H1 (cell line): ENCODE measurements around the gene LAMTOR3. TPM values are rescaled to one million over a fixed set of nuclear protein-coding genes. Genes with fewer than 3 reads are reported as not detected.

Source experiments
- CTCF ChIA-PET: fragments of 300-600 bp; sonication (Branson Sonifier 250); formaldehyde crosslinking; loops from one replicate; lab custom pipeline; 2021; ENCODE audit not compliant: partially characterized antibody; lab: Charles Lee
- POLR2A ChIA-PET: fragments of 300-600 bp; sonication (Branson Sonifier 250); formaldehyde crosslinking; loops from one replicate; lab custom pipeline; 2021; ENCODE audit warnings: inconsistent platforms; ENCODE audit not compliant: partially characterized antibody; lab: Charles Lee
- DNase-seq, 2 experiments: peaks; one replicate each; pipeline versions ENCODE4 v3.0.0 to v3.0.0-alpha.2; 2010 to 2022; ENCODE audit warnings: low spot score in 2 of 2, low read depth in 1 of 2, mixed read lengths in 1 of 2
- FAIRE-seq: peaks from 2 replicates; lab custom pipeline; 2011; peaks lifted over from hg19 to GRCh38; lab: Jason Lieb, UNC
- H2AFZ ChIP-seq: 2 replicates; pipeline ENCODE4 v1.8.1; 2012; ENCODE audit warnings: low read length, inconsistent platforms
- H2AK5ac ChIP-seq: 2 replicates; pipeline ENCODE4 v1.6.1; 2013; ENCODE audit warnings: low read depth, low read length
- H2BK120ac ChIP-seq: replicated peaks from 2 replicates; pipeline ENCODE3; 2013; ENCODE audit warnings: low read depth, low read length, inconsistent platforms
- H2BK12ac ChIP-seq: 2 replicates; pipeline ENCODE4 v1.6.1; 2013; ENCODE audit warnings: low read depth, low read length
- H2BK15ac ChIP-seq: 2 replicates; pipeline ENCODE4 v1.6.1; 2013; ENCODE audit warnings: low read length
- H2BK20ac ChIP-seq: 2 replicates; pipeline ENCODE4 v1.6.1; 2013; ENCODE audit warnings: low read length
- H2BK5ac ChIP-seq: 2 replicates; pipeline ENCODE4 v1.6.1; 2013; ENCODE audit warnings: low read depth, low read length
- H3K14ac ChIP-seq: 2 replicates; pipeline ENCODE4 v1.6.1; 2013; ENCODE audit warnings: inconsistent platforms; ENCODE audit not compliant: insufficient read length
- H3K18ac ChIP-seq: 2 replicates; pipeline ENCODE4 v1.6.1; 2013; ENCODE audit warnings: low read length; ENCODE audit errors: extremely low read depth
- H3K23ac ChIP-seq: 2 replicates; pipeline ENCODE4 v1.6.1; 2013; ENCODE audit warnings: inconsistent platforms; ENCODE audit not compliant: insufficient read length
- H3K23me2 ChIP-seq: 2 replicates; pipeline ENCODE4 v1.6.1; 2013; ENCODE audit warnings: low read depth, low read length
- H3K27ac ChIP-seq: 2 replicates; pipeline ENCODE4 v1.6.1; 2011; ENCODE audit warnings: low read depth, low read length, inconsistent platforms
- H3K27me3 ChIP-seq, 4 experiments: replicated peaks in 1 of 4; 1 replicate in 1 of 4; 2 replicates in 3 of 4; pipeline versions ENCODE4 v1.6.1 to v1.8.1; 2011 to 2013; ENCODE audit warnings: low read length in 3 of 4, mild to moderate bottlenecking in 3 of 4, inconsistent platforms in 2 of 4, mixed read lengths in 2 of 4, moderate library complexity in 1 of 4; ENCODE audit not compliant: control insufficient read depth in 3 of 4, insufficient read depth in 3 of 4; ENCODE audit errors: extremely low read depth in 1 of 4
- H3K36me3 ChIP-seq, 4 experiments: 2 replicates each; pipeline versions ENCODE4 v1.6.1 to v1.8.1; 2011 to 2013; ENCODE audit warnings: mild to moderate bottlenecking in 4 of 4, low read length in 3 of 4, moderate library complexity in 2 of 4, control low read depth in 1 of 4, inconsistent platforms in 1 of 4; ENCODE audit not compliant: insufficient read depth in 4 of 4, control insufficient read depth in 2 of 4
- H3K4ac ChIP-seq: replicated peaks from 2 replicates; pipeline ENCODE3; 2013; ENCODE audit warnings: low read length, low read depth, mixed read lengths, inconsistent platforms; ENCODE audit not compliant: insufficient read length
- H3K4me1 ChIP-seq, 4 experiments: replicated peaks in 1 of 4; 1 replicate in 1 of 4; 2 replicates in 3 of 4; pipeline versions ENCODE4 v1.6.1 to v1.8.1; 2011 to 2013; ENCODE audit warnings: low read length in 3 of 4, inconsistent platforms in 2 of 4, mixed read lengths in 1 of 4; ENCODE audit not compliant: insufficient read depth in 4 of 4, control insufficient read depth in 3 of 4
- H3K4me2 ChIP-seq, 2 experiments: 2 replicates each; pipeline versions ENCODE4 v1.6.1 to v1.8.1; 2011 to 2013; ENCODE audit warnings: low read depth in 2 of 2, low read length in 2 of 2, control low read depth in 1 of 2, inconsistent platforms in 1 of 2, mild to moderate bottlenecking in 1 of 2; ENCODE audit not compliant: insufficient read depth in 1 of 2
- H3K4me3 ChIP-seq, 4 experiments: fragments of 200-600, 300-600 bp in 1 of 4; sonication (generic), shearing (Covaris generic), sonication (Bioruptor Twin) in 1 of 4; 2 replicates each; pipeline versions ENCODE4 v1.5.1 to v1.8.1; 2011 to 2016; ENCODE audit warnings: low read length in 4 of 4, low read depth in 3 of 4, control low read depth in 2 of 4, inconsistent platforms in 2 of 4, mild to moderate bottlenecking in 2 of 4, mixed read lengths in 1 of 4, moderate library complexity in 1 of 4; ENCODE audit not compliant: insufficient read depth in 2 of 4; ENCODE audit errors: extremely low read depth in 1 of 4
- H3K56ac ChIP-seq: replicated peaks from 2 replicates; pipeline ENCODE3; 2013; ENCODE audit warnings: low read depth, mild to moderate bottlenecking, mixed read lengths, low read length, inconsistent platforms; ENCODE audit not compliant: insufficient read length
- H3K79me1 ChIP-seq: 2 replicates; pipeline ENCODE4 v1.6.1; 2013; ENCODE audit warnings: low read depth, low read length, control low read depth
- H3K79me2 ChIP-seq, 2 experiments: 2 replicates each; pipeline versions ENCODE4 v1.6.1 to v1.8.1; 2012 to 2013; ENCODE audit warnings: low read length in 2 of 2, mild to moderate bottlenecking in 2 of 2, inconsistent platforms in 1 of 2; ENCODE audit not compliant: insufficient read depth in 2 of 2, control insufficient read depth in 1 of 2
- H3K9ac ChIP-seq, 4 experiments: replicated peaks in 1 of 4; 1 replicate in 1 of 4; 2 replicates in 3 of 4; pipeline versions ENCODE4 v1.6.1 to v1.8.1; 2011 to 2013; ENCODE audit warnings: low read depth in 3 of 4, low read length in 3 of 4, control low read depth in 2 of 4, mild to moderate bottlenecking in 2 of 4, moderate library complexity in 2 of 4, inconsistent platforms in 1 of 4; ENCODE audit errors: extremely low read depth in 1 of 4
- H3K9me3 ChIP-seq, 2 experiments: 2 replicates each; pipeline versions ENCODE4 v1.6.1 to v1.8.1; 2012 to 2013; ENCODE audit warnings: mild to moderate bottlenecking in 2 of 2, moderate library complexity in 2 of 2, control low read depth in 1 of 2, inconsistent platforms in 1 of 2, low read depth in 1 of 2, low read length in 1 of 2, mixed read lengths in 1 of 2; ENCODE audit not compliant: insufficient read depth in 2 of 2
- H4K20me1 ChIP-seq, 2 experiments: replicated peaks in 1 of 2; 2 replicates each; pipeline versions ENCODE3 to v1.8.1; 2011 to 2013; ENCODE audit warnings: inconsistent platforms in 2 of 2, low read length in 2 of 2, mild to moderate bottlenecking in 1 of 2; ENCODE audit not compliant: insufficient read depth in 2 of 2, control insufficient read depth in 1 of 2
- H4K5ac ChIP-seq: 2 replicates; pipeline ENCODE4 v1.6.1; 2013; ENCODE audit warnings: low read length, low read depth, mixed read lengths, inconsistent platforms; ENCODE audit not compliant: insufficient read length
- H4K8ac ChIP-seq: 2 replicates; pipeline ENCODE4 v1.8.0; 2013; ENCODE audit warnings: mild to moderate bottlenecking, moderate library complexity, low read length, inconsistent platforms; ENCODE audit not compliant: insufficient read depth; ENCODE audit errors: extremely low read depth
- H4K91ac ChIP-seq: replicated peaks from 2 replicates; pipeline ENCODE3; 2013; ENCODE audit warnings: low read length, mixed read lengths, inconsistent platforms; ENCODE audit not compliant: insufficient read length
- EZH2 ChIP-seq: fragments of 200-600 bp; sonication (generic); IDR thresholded peaks from 2 replicates; pipeline ENCODE4 v1.7.1; 2012; ENCODE audit warnings: low read depth, mild to moderate bottlenecking, moderate library complexity, low read length, inconsistent platforms; ENCODE audit not compliant: severe bottlenecking
- WGBS, 2 experiments: shearing (Covaris generic) in 1 of 2; methylation state at CpG; one replicate each; pipeline versions ENCODE4 v1.1.6 to v1.1.7; 2013 to 2015; ENCODE audit warnings: low lambda C conversion rate in 2 of 2, mixed read lengths in 2 of 2, inconsistent platforms in 1 of 2, low coverage in 1 of 2, missing lambda C conversion rate in 1 of 2; ENCODE audit not compliant: insufficient replicate concordance in 2 of 2, insufficient coverage in 1 of 2, insufficient read length in 1 of 2; ENCODE audit errors: extremely low coverage in 1 of 2, missing lambda C conversion rate in 1 of 2; 5-methylcytosine and 5-hydroxymethylcytosine counted together
- polyA plus RNA-seq, 7 experiments: library from polyadenylated mRNA; depleted of rRNA in 3 of 7; stranded (reverse) in 5 of 7; unstranded in 2 of 7; fragments of >200 nt in 5 of 7; fragments of 200-250 nt in 2 of 7; gene quantifications; 1 replicate in 5 of 7; 2 replicates in 1 of 7; 4 replicates in 1 of 7; pipeline versions ENCODE4 v1.2.1 to v1.2.3, GENCODE V29; 2011 to 2013; ENCODE audit warnings: missing spikeins in 2 of 7, mixed read lengths in 2 of 7
- total RNA-seq: library from RNA; stranded (reverse); fragmentation: NEBNext Ultra II Directional; extraction: Animal tissue kit (Norgen Biotek cat#: 25700); gene quantifications from 2 replicates; pipeline ENCODE4 v1.2.1, GENCODE V29; 2021

LAMTOR3 gene
- total and polyA plus RNA-seq, 2 of the 8 experiments (the other 6 are each of a cell fraction or from before 2014, with no cell fraction given) = 25.1 to 34.4 TPM

DNA sequence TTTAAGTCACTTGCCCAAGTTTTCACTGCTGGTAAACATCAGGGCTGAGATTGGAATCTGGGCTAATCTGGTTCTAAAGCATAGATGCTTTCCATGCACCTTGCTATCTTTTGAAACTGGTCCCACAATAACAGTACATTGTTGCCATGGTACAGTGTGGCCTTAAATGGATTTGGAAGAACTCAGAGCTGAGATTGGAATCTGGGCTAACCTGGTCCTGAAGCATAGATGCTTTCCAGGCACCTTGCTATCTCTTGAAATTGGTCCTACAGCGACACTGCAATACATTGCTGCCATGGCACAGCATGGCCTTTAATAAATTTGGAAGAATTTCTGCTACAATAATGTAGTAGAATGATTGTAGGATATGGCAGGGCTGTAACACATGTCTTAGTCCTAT is 49.0 kb downstream of the LAMTOR3 start:
- Histone ChIP-seq H4K5ac (no peak overlapping the region), H2BK5ac (no peak overlapping the region), H3K4me2 (no peak overlapping the region), H4K91ac (no peak overlapping the region), H3K27ac (no peak overlapping the region), H3K56ac (no peak overlapping the region), H3K4ac (no peak overlapping the region), H2BK120ac (no peak overlapping the region), H3K27me3 (no peaks in the 10 kb centered on the region), H3K4me3 (no peak overlapping the region), H3K23me2 (no peaks in the 10 kb centered on the region), H3K79me2 (no peaks in the 10 kb centered on the region), H2AFZ (no peak overlapping the region), H3K4me1 (no peaks in the 10 kb centered on the region), H2BK15ac (no peak overlapping the region), H3K36me3 (no peaks in the 10 kb centered on the region), H3K14ac (no peak overlapping the region), H2AK5ac (no peak overlapping the region), H3K9me3 (no peaks in the 10 kb centered on the region), H4K8ac (no peak overlapping the region), H2BK20ac (no peak overlapping the region), H2BK12ac (no peak overlapping the region), H4K20me1 (no peaks in the 10 kb centered on the region), H3K23ac (no peak overlapping the region), H3K9ac (no peak overlapping the region), H3K18ac (no peak overlapping the region), H3K79me1 (no peaks in the 10 kb centered on the region)
- no peak for FAIRE-seq
- DNase-seq = no peak
- POLR2A ChIA-PET = interaction anchor here (0.5 kb wide), 1 partner anchor 1205 kb away, joined by 3 read pairs; no protein-coding TSS in a partner anchor
- WGBS, 2 experiments = 94% methylated on average over 1 of the region's 1 CpG; no CpG with 5 or more reads in 1 of the 2 experiments
- CTCF ChIA-PET = interaction anchor here (1.4 to 1.7 kb wide), 2 partner anchors 18 to 36 kb away, joined by 5 read pairs; no protein-coding TSS in a partner anchor
- TF ChIP-seq EZH2 = no peak
